Heart right ventricle (tissue), 16 donors: ENCODE measurements around the gene STAT2. TPM values are rescaled to one million over a fixed set of nuclear protein-coding genes. Genes with fewer than 3 reads are reported as not detected.
"Not testable (repeated sequence)": the region's sequence is repeated elsewhere in the genome, so short reads cannot be mapped to it uniquely, and the experiment has no call there.

Experiments used
- ATAC-seq, 8 donors: fragments of 200-7000 bp; cut with Tn5 transposase; one replicate each; pipeline ENCODE4 v1.9.1; 2020; ENCODE audit warnings: mild to moderate bottlenecking in 8 of 8, moderate library complexity in 8 of 8, moderate number of reproducible peaks in 1 of 8
- DNase-seq, 2 donors: peaks; one replicate each; pipeline ENCODE4 v3.0.0-alpha.2; 2020
- H3K27ac ChIP-seq, 10 donors: fragments of 200-600 bp; sonication (generic) in 2 of 10; one replicate each; pipeline versions ENCODE4 v1.5.0 to v1.8.0; 2020 to 2022; ENCODE audit warnings: mild to moderate bottlenecking in 3 of 10
- H3K27me3 ChIP-seq, 7 donors: fragments of 200-600 bp; one replicate each; pipeline ENCODE4 v1.8.0; 2021 to 2022; ENCODE audit warnings: mild to moderate bottlenecking in 2 of 7
- H3K36me3 ChIP-seq, 9 donors: fragments of 200-600 bp; sonication (generic) in 1 of 9; one replicate each; pipeline versions ENCODE4 v1.5.0 to v1.8.0; 2020 to 2022; ENCODE audit warnings: mild to moderate bottlenecking in 2 of 9
- H3K4me1 ChIP-seq, 9 donors: fragments of 200-600 bp; sonication (generic) in 1 of 9; one replicate each; pipeline versions ENCODE4 v1.5.0 to v1.8.0; 2020 to 2022; ENCODE audit warnings: mild to moderate bottlenecking in 4 of 9
- H3K4me3 ChIP-seq, 10 donors: fragments of 200-600 bp; sonication (generic) in 2 of 10; one replicate each; pipeline versions ENCODE4 v1.5.0 to v1.8.0; 2020 to 2022; ENCODE audit warnings: mild to moderate bottlenecking in 7 of 10, moderate library complexity in 2 of 10
- H3K9me3 ChIP-seq, 11 donors: fragments of 200-600 bp in 10 of 11; sonication (generic) in 2 of 11; one replicate each; pipeline versions ENCODE4 v1.5.0 to v1.8.0; 2013 to 2022; ENCODE audit warnings: mild to moderate bottlenecking in 2 of 11, control low read depth in 1 of 11, moderate library complexity in 1 of 11
- CTCF ChIP-seq, 9 donors: fragments of 200-600 bp; sonication (generic) in 2 of 9; IDR thresholded peaks; one replicate each; pipeline versions ENCODE4 v1.5.0 to v1.8.0; 2021 to 2022; ENCODE audit warnings: antibody characterized with exemption in 9 of 9, mild to moderate bottlenecking in 5 of 9, moderate library complexity in 1 of 9
- WGBS, 2 donors: extraction: QIAGEN DNeasy Blood & Tissue Kit; methylation state at CpG; one replicate each; pipeline ENCODE4 v1.1.7; 2013; ENCODE audit warnings: inconsistent platforms in 1 of 2; 5-methylcytosine and 5-hydroxymethylcytosine counted together
- intact Hi-C, 10 donors: fragments of 100-400 bp; cut with DNase I; formaldehyde crosslinking; loops; one replicate each; pipeline versions ENCODE4 v1.11.1 to v1.14.2; 2022
- long read RNA-seq, 3 donors: library from polyadenylated mRNA; unstranded; transcript quantifications; one replicate each; pipeline ENCODE4 v2.0.0, GENCODE V29; 2020 to 2021
- polyA plus RNA-seq, 2 donors: library from polyadenylated mRNA; stranded (reverse); fragments of 200-250 nt; gene quantifications; one replicate each; pipeline ENCODE4 v1.2.3, GENCODE V29; 2013
- total RNA-seq, 10 donors: library from RNA; stranded (reverse); fragmentation: NEBNext Ultra II Directional in 3 of 10; extraction: Animal tissue kit (Norgen Biotek cat#: 25700) in 3 of 10; gene quantifications; one replicate each; pipeline versions ENCODE4 v1.2.1 to v1.2.4, GENCODE V29; 2021 to 2023
- donor health status: Arrhythmogenic right ventricular cardiomyopathy.
- donor health status: ischemic (EF 13 %, LVEDD 7.1; RV severe dilation, severe dysfunction).
- donor health status: healthy with polysubstance abuse.
- donor health status: DM: no; HTN: yes; CAD: no.
- donor health status: DM: no; HTN: no; CAD: no.
- donor health status: ischemic (EF 25% LVEDD 6.9; RV normal size, moderate dysfunction).
- donor health status: ischemic (EF 25% LVEDD 5.7; RV mildly dilated, moderate dysfunction).
- donor health status: healthy.
- donor health status: DM: yes; HTN: yes; CAD: no.
- donor health status: Ischemic cardiomyopathy.
- donor health status: ischemic (EF 35%, LVEDD 5.7; RV mildly dilated, moderate dysfunction).
- donor health status: nonischemic (EF 11% LVEDD 7.7; RV severe dilation, severe dysfunction).
- donor health status: DM: yes; HTN: yes; CAD: no.
- donor health status: PGD.
- donor health status: ischemic (EF 29% LVEDD 5.4; RV normal size, mild dysfunction).
- donor health status: nonischemic (EF 23%, LVEDD 6.1; RV moderate dilation, normal function).

Gene STAT2
- 100 to 1,000 TPM in 1 of 10 donors, 10 to 100 TPM in 9; 30.8 to 107 (median 38.7) TPM for total RNA-seq
- 10 to 100 TPM; 16.9 to 52.6 TPM for polyA plus RNA-seq
- long read RNA-seq, donor 1, partial matches to known transcripts, result 6 of 13 reads
- long read RNA-seq, donor 1, other reads (novel, unspliced or antisense), result 7 of 13 reads
- long read RNA-seq, donor 2, partial matches to known transcripts, result 3 of 10 reads
- long read RNA-seq, donor 2, other reads (novel, unspliced or antisense), result 7 of 10 reads
- long read RNA-seq, donor 3, partial matches to known transcripts, result 14 of 17 reads
- long read RNA-seq, donor 3, other reads (novel, unspliced or antisense), result 3 of 17 reads

- Histone ChIP-seq H3K9me3 (no peaks in the 10 kb centered on the region), H3K27ac (peak within 1 kb of the TSS; percentile 65 to 95 (median 91)), H3K27me3 (no peaks in the 10 kb centered on the region), H3K4me1 (peaks cover 0 to 39% (median 25%) of the 10 kb centered on the region in 9 donors), H3K36me3 (peaks cover 0 to 25% (median 13%) of the 10 kb centered on the region in 9 donors), H3K4me3 (peak within 1 kb of the TSS; percentile 61 to 98 (median 84))
- DNase-seq, result peak; percentile 99
- 0 to 1% methylated on average over 54 of the region's 54 CpGs for WGBS, 2 donors
- intact Hi-C loops, result loop anchor here in 9 of 10 donors (1.0 to 10.0 kb wide), 7 partner anchors 25 to 107 kb away; partner anchors contain the start of genes SPRYD4 (in 5 of the 9), CNPY2 (in 1 of the 9), MIP (in 1 of the 9) and TIMELESS (in 1 of the 9)
- ATAC-seq, result peak; percentile 98 to 99 (median 99)
- peak in 2 of 9 donors; percentile 11 to 21 for TF ChIP-seq CTCF (IDR thresholded peaks at IDR 0.05)
Observed at GRCh38 chr12:56359851-56360767, at the start of gene STAT2. TSS of gene STAT2 (minus strand) at chr12:56360107. CDS start at chr12:56356571, 3,536 bp downstream.

GRCh38 chr12:56408799-56409417 is 49.0 kb upstream of the STAT2 start:
- no peak overlapping the region for H3K4me3 ChIP-seq
- intact Hi-C loops, result no loop called here
- 92 to 93% methylated on average over 5 of the region's 5 CpGs for WGBS, 2 donors

GRCh38 chr12:56404227-56404626 is 44.3 kb upstream of the STAT2 start:
- H3K27me3 ChIP-seq, H3K4me3 ChIP-seq, H3K4me1 ChIP-seq, H3K9me3 ChIP-seq, intact Hi-C loops, DNase-seq, H3K27ac ChIP-seq, ATAC-seq, H3K36me3 ChIP-seq: not testable (repeated sequence)
- WGBS, 2 donors, result 55 to 95% methylated on average over 3 of the region's 3 CpGs

More at GRCh38 chr12:56408799-56409417, 49.0 kb upstream of the STAT2 start:
- DNase-seq, result no peak
- H3K27me3 ChIP-seq, result no peaks in the 10 kb centered on the region
- ATAC-seq, result no peak
- peaks cover 0 to 10% (median 0%) of the 10 kb centered on the region in 9 donors for H3K4me1 ChIP-seq
- no peaks in the 10 kb centered on the region for H3K36me3 ChIP-seq
- no peaks in the 10 kb centered on the region for H3K9me3 ChIP-seq
- H3K27ac ChIP-seq, result no peak overlapping the region
- no peak for TF ChIP-seq CTCF (IDR thresholded peaks at IDR 0.05)

GRCh38 chr12:56401612-56402011 is 41.7 kb upstream of the STAT2 start:
- intact Hi-C loops, H3K4me1 ChIP-seq, H3K36me3 ChIP-seq, H3K27ac ChIP-seq, DNase-seq, H3K27me3 ChIP-seq, H3K4me3 ChIP-seq, ATAC-seq: not testable (repeated sequence)
- H3K9me3 ChIP-seq, result peaks cover 0 to 18% (median 12%) of the 10 kb centered on the region in 11 donors

GRCh38 chr12:56401125-56401524 is 41.2 kb upstream of the STAT2 start:
- H3K27me3 ChIP-seq, intact Hi-C loops, DNase-seq, H3K27ac ChIP-seq, H3K4me1 ChIP-seq, ATAC-seq, H3K36me3 ChIP-seq, H3K4me3 ChIP-seq: not testable (repeated sequence)
- WGBS, 2 donors, result 94 to 100% methylated on average over 1 of the region's 3 CpGs
- H3K9me3 ChIP-seq, result peaks cover 0 to 18% (median 12%) of the 10 kb centered on the region in 11 donors

GRCh38 chr12:56399466-56399865 is 39.6 kb upstream of the STAT2 start:
- peaks cover 0 to 18% (median 12%) of the 10 kb centered on the region in 11 donors for H3K9me3 ChIP-seq
- H3K36me3 ChIP-seq, ATAC-seq, intact Hi-C loops, H3K27me3 ChIP-seq, H3K27ac ChIP-seq, H3K4me3 ChIP-seq, H3K4me1 ChIP-seq, DNase-seq: not testable (repeated sequence)
- 92 to 93% methylated on average over 3 of the region's 3 CpGs for WGBS, 2 donors
